ENCODE measurements around the gene LRCH4. TPM values are rescaled to one million over a fixed set of nuclear protein-coding genes. Genes with fewer than 3 reads are reported as not detected.

LRCH4 gene
- total RNA-seq, 1 donor from 2014 or later: 42.0 TPM

GRCh38 chr7:100570954-100571828 lies 14.7 kb downstream of the LRCH4 start:
- Mint-ChIP-seq H3K27ac (ENCODE audit: unreplicated experiment) (no peak overlapping the region), H3K36me3 (ENCODE audit: low read depth) (peaks cover 6% of the 10 kb centered on the region), H3K9me3 (ENCODE audit: low read depth) (no peaks in the 10 kb centered on the region), H3K4me3 (ENCODE audit: unreplicated experiment) (no peak overlapping the region), H3K4me1 (ENCODE audit: low read depth) (peaks cover 3% of the 10 kb centered on the region), H3K27me3 (ENCODE audit: low read depth) (no peaks in the 10 kb centered on the region)
- no peak for TF ChIP-seq CTCF (IDR thresholded peaks at IDR 0.05)
- no peak for DNase-seq (ENCODE audit: low spot score)

DNA sequence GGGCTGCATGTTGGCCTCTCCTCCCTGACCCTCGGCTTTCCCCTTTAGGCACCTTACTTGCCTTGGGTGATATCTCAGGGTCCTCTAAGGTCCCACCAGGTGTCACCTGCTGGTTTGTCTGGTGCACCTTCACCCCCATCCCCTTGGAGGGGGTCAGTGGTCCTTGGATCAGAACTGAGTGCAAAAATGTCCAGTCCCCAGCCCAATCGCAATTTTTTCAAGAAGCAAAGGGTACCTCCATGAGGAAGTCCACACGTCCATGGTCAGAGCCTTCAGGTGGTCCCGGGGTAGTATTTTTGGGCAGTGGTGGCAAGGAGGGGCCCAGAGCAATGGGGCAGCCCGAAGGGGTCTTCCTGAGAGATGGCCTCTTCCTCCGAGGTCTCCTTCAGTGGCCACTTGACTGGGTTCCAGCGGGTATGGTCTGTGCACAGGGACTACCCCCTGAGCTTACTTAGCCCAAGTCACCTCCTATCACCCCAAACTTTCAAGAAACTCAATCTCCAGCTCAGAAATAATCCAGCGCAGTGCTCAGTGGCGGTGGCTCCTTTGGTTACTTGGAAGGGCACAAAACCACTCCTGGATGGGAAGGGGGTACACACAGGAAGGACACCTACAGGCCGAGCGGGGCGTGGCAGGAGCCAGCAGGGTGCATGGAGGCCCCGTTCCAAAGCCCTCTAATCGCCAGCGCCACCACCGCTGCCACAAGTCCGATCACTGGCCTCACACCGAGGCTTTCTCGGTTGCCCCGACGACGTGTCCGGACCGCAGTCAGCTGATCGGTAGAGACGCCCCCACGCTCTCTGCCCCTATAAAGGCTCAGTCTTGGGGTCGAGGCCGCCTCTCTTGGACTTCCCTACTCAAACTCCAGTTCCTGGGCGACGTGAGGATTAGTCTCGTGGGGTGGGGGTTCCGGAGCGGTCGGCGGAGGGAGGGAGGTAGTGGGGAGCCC lies 16.8 kb downstream of the LRCH4 start:
- Mint-ChIP-seq H3K4me1 (ENCODE audit: low read depth) (peaks cover 3% of the 10 kb centered on the region), H3K36me3 (ENCODE audit: low read depth) (no peaks in the 10 kb centered on the region), H3K4me3 (ENCODE audit: unreplicated experiment) (peak overlapping the region; percentile 45), H3K9me3 (ENCODE audit: low read depth) (no peaks in the 10 kb centered on the region), H3K27me3 (ENCODE audit: low read depth) (no peaks in the 10 kb centered on the region), H3K27ac (ENCODE audit: unreplicated experiment) (no peak overlapping the region)
- DNase-seq (ENCODE audit: low spot score): no peak
- peak; percentile 64 for TF ChIP-seq CTCF (IDR thresholded peaks at IDR 0.05)

GRCh38 chr7:100568176-100568895 lies 17.6 kb downstream of the LRCH4 start:
- peaks cover 1% of the 10 kb centered on the region for H3K36me3 Mint-ChIP-seq (ENCODE audit: low read depth)
- no peak overlapping the region for H3K4me3 Mint-ChIP-seq (ENCODE audit: unreplicated experiment)
- no peak overlapping the region for H3K27ac Mint-ChIP-seq (ENCODE audit: unreplicated experiment)
- no peaks in the 10 kb centered on the region for H3K9me3 Mint-ChIP-seq (ENCODE audit: low read depth)
- peaks cover 3% of the 10 kb centered on the region for H3K4me1 Mint-ChIP-seq (ENCODE audit: low read depth)
- no peak for TF ChIP-seq CTCF (IDR thresholded peaks at IDR 0.05)
- no peaks in the 10 kb centered on the region for H3K27me3 Mint-ChIP-seq (ENCODE audit: low read depth)
- no peak for DNase-seq (ENCODE audit: low spot score)

DNA sequence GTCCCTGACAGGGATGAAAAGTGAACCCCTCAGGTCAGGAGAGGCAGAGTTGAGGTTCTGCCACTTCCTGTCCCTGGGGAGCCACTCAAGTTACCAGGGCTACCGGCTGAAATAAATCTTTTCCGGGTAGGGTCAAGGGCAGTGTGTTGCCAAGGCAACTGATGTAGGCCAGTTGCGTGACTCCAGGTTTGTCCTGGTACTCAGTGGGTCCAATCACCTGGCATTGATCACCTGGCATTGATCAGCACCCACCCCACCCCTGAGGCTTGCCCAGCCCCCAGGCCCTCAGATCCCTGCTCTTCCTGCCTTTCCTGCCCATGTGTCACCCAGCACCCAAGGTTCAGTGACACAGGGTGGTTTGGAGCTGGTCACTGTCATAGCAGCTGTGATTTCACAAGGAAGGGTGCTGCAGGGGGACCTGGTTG lies 18.2 kb downstream of the LRCH4 start:
- H3K36me3 Mint-ChIP-seq (ENCODE audit: low read depth): peaks cover 1% of the 10 kb centered on the region
- TF ChIP-seq CTCF (IDR thresholded peaks at IDR 0.05): no peak
- no peak overlapping the region for H3K4me3 Mint-ChIP-seq (ENCODE audit: unreplicated experiment)
- DNase-seq (ENCODE audit: low spot score): no peak
- H3K4me1 Mint-ChIP-seq (ENCODE audit: low read depth): peaks cover 3% of the 10 kb centered on the region
- no peak overlapping the region for H3K27ac Mint-ChIP-seq (ENCODE audit: unreplicated experiment)
- no peaks in the 10 kb centered on the region for H3K9me3 Mint-ChIP-seq (ENCODE audit: low read depth)
- H3K27me3 Mint-ChIP-seq (ENCODE audit: low read depth): no peaks in the 10 kb centered on the region
